Dendritic cell treated with granulocyte-macrophage colony-stimulating factor and Interleukin-4, amounts not matched to agents 40 ng/mL and 50 ng/mL, for 4 days (primary cell): ENCODE data around the gene SIGLECL1.

Experiments
- H3K27ac Mint-ChIP-seq: one replicate; pipeline ENCODE4 v1.8.0; 2022; ENCODE audit warnings: mild to moderate bottlenecking, mixed read lengths
- H3K27me3 Mint-ChIP-seq: one replicate; pipeline ENCODE4 v1.8.0; 2022; ENCODE audit warnings: mild to moderate bottlenecking, mixed read lengths
- H3K36me3 Mint-ChIP-seq: one replicate; pipeline ENCODE4 v1.8.0; 2022; ENCODE audit warnings: low read depth, mixed read lengths
- H3K4me1 Mint-ChIP-seq: one replicate; pipeline ENCODE4 v1.8.0; 2022; ENCODE audit warnings: low read depth, mixed read lengths
- H3K4me3 Mint-ChIP-seq: one replicate; pipeline ENCODE4 v1.8.0; 2022; ENCODE audit warnings: mild to moderate bottlenecking, moderate library complexity, mixed read lengths
- H3K9me3 Mint-ChIP-seq: one replicate; pipeline ENCODE4 v1.8.0; 2022; ENCODE audit warnings: mixed read lengths
- intact Hi-C: fragments of 100-400 bp; cut with micrococcal nuclease; formaldehyde crosslinking; loops from one replicate; pipeline ENCODE4 v1.15.0; 2022

SIGLECL1 gene

GRCh38 chr19:51226067-51226466 lies 24.8 kb upstream of the SIGLECL1 start:
- Mint-ChIP-seq H3K27ac (peak overlapping the region; percentile 86), H3K36me3 (peaks cover 31% of the 10 kb centered on the region), H3K9me3 (no peaks in the 10 kb centered on the region), H3K4me3 (peak overlapping the region; percentile 82), H3K27me3 (no peaks in the 10 kb centered on the region), H3K4me1 (peaks cover 74% of the 10 kb centered on the region)
- intact Hi-C loops: loop anchor here (2.0 kb wide), 1 partner anchor 17 kb away; no protein-coding TSS in a partner anchor

DNA sequence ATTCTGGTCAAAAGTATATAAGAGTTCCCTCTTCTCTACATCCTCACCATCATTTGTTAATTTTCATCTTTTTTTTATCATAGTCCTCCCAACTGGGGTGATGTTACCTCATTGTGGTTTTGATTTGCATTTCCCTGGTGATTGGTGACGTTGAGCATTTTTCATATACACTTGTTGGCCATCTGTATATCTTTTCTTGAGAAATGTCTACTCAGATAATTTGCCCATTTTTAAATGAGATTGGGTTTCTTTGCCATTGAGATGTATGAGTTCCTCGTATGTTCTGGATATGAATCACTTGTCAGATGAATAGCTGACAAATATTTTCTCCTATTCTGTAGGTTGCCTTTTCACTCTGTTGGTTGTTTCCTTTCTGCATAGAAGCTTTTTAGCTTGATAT lies 23.6 kb upstream of the SIGLECL1 start:
- H3K27ac Mint-ChIP-seq: peak overlapping the region; percentile 86
- H3K36me3 Mint-ChIP-seq: peaks cover 31% of the 10 kb centered on the region
- peak overlapping the region; percentile 39 for H3K4me3 Mint-ChIP-seq
- H3K9me3 Mint-ChIP-seq: no peaks in the 10 kb centered on the region
- H3K4me1 Mint-ChIP-seq: peaks cover 81% of the 10 kb centered on the region
- no peaks in the 10 kb centered on the region for H3K27me3 Mint-ChIP-seq
- intact Hi-C loops: loop anchor here (2.0 kb wide), 1 partner anchor 15 kb away; no protein-coding TSS in a partner anchor

DNA sequence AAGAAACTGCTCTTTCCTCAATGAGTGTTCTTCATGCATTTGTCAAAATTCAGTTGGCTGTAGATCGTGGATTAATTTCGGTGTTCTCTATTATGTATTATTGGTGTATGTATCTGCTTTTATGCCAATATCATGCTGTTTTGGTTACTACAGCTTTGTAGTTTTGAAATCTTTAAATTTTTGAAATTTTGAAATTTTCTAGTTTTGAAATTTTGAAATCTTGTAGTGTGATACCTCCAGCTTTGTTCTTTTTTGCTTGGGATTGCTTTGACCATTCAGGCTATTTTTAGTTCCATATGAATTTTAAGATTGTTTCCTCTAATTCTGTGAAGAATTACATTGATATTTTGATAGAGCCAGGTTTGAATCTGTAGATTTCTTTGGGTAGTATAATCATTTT lies 22.9 kb upstream of the SIGLECL1 start:
- Mint-ChIP-seq H3K27ac (peak overlapping the region; percentile 86), H3K4me3 (peak overlapping the region; percentile 17), H3K27me3 (no peaks in the 10 kb centered on the region), H3K4me1 (peaks cover 81% of the 10 kb centered on the region), H3K9me3 (no peaks in the 10 kb centered on the region), H3K36me3 (peaks cover 31% of the 10 kb centered on the region)
- intact Hi-C loops: loop anchor here (2.0 kb wide), 1 partner anchor 15 kb away; no protein-coding TSS in a partner anchor

DNA sequence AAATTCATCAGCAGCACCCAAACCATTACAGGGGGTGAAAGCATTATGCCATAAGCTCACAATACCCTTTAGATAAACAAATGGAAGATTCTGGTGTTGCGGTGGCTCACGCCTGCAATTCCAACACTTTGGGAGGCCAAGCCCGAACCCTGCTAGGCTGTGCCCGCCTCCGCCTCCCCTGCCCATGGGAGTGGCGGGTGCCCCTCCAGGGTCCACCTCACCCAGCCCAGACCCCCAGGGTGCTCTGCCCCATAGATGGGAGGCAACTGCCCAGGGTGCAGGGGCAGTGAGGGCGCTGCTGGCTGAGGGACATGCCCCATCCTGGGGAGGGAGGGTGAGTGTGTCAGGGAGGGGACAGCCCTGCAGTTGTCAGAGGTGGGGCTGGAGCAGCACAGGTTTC lies 10.0 kb upstream of the SIGLECL1 start:
- H3K9me3 Mint-ChIP-seq: no peaks in the 10 kb centered on the region
- H3K27me3 Mint-ChIP-seq: no peaks in the 10 kb centered on the region
- H3K36me3 Mint-ChIP-seq: no peaks in the 10 kb centered on the region
- no peak overlapping the region for H3K4me3 Mint-ChIP-seq
- intact Hi-C loops: no loop called here
- peaks cover 59% of the 10 kb centered on the region for H3K4me1 Mint-ChIP-seq
- H3K27ac Mint-ChIP-seq: no peak overlapping the region

GRCh38 chr19:51242881-51243630 lies 7.8 kb upstream of the SIGLECL1 start:
- H3K9me3 Mint-ChIP-seq: no peaks in the 10 kb centered on the region
- intact Hi-C loops: loop anchor here (2.0 kb wide), 1 partner anchor 16 kb away; no protein-coding TSS in a partner anchor

GRCh38 chr19:51246164-51246552 lies 4.7 kb upstream of the SIGLECL1 start:
- Mint-ChIP-seq H3K9me3 (peaks cover 9% of the 10 kb centered on the region), H3K4me3 (peak overlapping the region; percentile 14), H3K4me1 (peaks cover 89% of the 10 kb centered on the region), H3K27ac (peak overlapping the region; percentile 67), H3K27me3 (no peaks in the 10 kb centered on the region), H3K36me3 (no peaks in the 10 kb centered on the region)
- intact Hi-C loops: no loop called here

More at GRCh38 chr19:51242881-51243630, 7.8 kb upstream of the SIGLECL1 start:
- H3K4me3 Mint-ChIP-seq: no peak overlapping the region
- no peaks in the 10 kb centered on the region for H3K27me3 Mint-ChIP-seq
- peaks cover 77% of the 10 kb centered on the region for H3K4me1 Mint-ChIP-seq
- peak overlapping the region; percentile 21 for H3K27ac Mint-ChIP-seq
- no peaks in the 10 kb centered on the region for H3K36me3 Mint-ChIP-seq

DNA sequence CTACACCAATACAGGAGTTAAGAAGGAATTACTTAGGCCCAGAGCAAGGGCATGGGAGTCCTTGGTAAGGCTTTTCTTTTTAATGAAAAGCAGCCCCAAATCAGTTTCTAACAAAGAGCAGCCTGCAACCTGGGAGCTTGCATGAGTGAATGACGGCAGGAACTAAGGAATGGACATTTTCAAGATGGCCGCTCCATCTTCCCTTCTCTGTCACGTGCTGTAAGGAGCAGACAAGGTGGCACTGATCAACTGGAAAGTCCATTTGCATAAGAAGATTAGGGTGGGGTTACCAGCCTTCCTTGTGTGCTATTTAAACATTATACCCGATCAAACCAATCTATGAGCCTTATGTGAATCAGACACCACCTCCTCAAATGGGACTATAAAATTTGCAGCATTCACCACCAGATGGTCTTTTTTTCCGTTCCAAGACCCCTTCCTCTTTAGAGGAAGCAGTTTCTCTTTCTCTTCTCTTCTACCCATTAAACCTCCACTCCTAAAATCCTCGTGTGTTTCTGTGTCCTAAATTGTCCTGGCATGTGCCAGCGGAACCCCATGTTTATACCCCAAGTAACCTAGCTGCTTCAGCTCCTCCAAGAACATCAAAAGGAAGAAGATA lies 2.8 kb upstream of the SIGLECL1 start:
- Mint-ChIP-seq H3K27ac (no peak overlapping the region), H3K36me3 (no peaks in the 10 kb centered on the region), H3K9me3 (peaks cover 9% of the 10 kb centered on the region), H3K27me3 (no peaks in the 10 kb centered on the region), H3K4me3 (no peak overlapping the region), H3K4me1 (peaks cover 82% of the 10 kb centered on the region)
- intact Hi-C loops: no loop called here

DNA sequence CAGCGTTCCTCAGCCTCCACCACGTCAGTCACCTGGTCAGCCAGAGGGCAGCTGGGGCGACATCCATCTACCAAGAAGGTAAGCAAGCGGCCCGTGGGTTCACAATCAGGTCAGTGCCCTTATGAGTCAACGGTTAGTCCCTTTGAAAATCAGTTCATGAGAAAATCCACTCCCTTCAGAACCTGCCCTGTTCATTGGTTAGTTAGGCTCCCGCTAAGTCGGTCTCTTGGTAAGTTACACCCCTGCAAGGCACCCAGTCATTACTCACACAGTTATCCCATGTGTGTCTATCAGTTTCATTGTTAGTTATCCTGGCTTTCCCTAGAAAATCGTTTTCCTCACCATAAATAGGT lies 564 bp downstream of the SIGLECL1 start:
- Mint-ChIP-seq H3K4me1 (peaks cover 57% of the 10 kb centered on the region), H3K36me3 (no peaks in the 10 kb centered on the region), H3K27me3 (no peaks in the 10 kb centered on the region), H3K4me3 (no peak overlapping the region), H3K9me3 (peaks cover 9% of the 10 kb centered on the region), H3K27ac (no peak overlapping the region)
- intact Hi-C loops: loop anchor here (10.0 kb wide), 1 partner anchor 47 kb away; no protein-coding TSS in a partner anchor

DNA sequence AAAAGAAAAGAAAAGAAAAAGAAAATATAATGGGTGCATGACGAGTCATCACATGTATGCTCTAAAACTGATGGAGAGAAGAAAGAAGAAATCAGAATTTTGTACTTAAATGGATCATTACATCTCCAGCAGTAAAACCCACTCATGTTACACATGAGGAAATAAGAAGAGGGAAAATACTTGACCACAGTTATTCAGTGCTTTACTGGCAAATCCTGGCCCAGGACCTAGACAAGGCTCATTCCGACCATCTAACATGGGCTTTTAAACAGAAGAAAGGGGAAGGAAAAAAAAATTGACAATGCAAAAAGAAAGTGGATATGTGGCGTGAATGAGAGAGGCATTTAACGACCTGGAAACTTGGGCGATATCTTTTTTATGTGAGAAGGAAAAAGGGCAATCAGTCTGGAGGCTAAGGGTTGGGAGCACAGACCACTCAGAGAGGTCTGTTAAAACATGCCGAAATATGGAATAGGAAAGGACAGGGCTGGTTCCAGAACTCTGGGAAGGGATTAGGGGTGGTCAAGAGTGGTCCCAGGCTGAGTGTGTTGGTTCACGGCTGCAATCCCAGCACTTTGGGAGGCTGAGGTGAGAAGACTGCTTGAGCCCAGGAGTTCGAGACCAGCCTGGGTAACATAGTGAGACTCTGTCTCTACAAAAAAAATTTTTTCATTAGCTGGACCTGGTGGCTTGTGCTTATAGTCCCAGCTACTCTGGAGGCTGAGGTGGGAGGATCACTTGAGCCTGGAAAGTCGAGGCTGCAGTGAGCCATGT lies 1.6 kb downstream of the SIGLECL1 start:
- Mint-ChIP-seq H3K36me3 (no peaks in the 10 kb centered on the region), H3K4me3 (peak overlapping the region; percentile 17), H3K4me1 (peaks cover 50% of the 10 kb centered on the region), H3K27ac (peak overlapping the region; percentile 89), H3K9me3 (peaks cover 9% of the 10 kb centered on the region), H3K27me3 (no peaks in the 10 kb centered on the region)
- intact Hi-C loops: loop anchor here (10.0 kb wide), 1 partner anchor 48 kb away; no protein-coding TSS in a partner anchor

DNA sequence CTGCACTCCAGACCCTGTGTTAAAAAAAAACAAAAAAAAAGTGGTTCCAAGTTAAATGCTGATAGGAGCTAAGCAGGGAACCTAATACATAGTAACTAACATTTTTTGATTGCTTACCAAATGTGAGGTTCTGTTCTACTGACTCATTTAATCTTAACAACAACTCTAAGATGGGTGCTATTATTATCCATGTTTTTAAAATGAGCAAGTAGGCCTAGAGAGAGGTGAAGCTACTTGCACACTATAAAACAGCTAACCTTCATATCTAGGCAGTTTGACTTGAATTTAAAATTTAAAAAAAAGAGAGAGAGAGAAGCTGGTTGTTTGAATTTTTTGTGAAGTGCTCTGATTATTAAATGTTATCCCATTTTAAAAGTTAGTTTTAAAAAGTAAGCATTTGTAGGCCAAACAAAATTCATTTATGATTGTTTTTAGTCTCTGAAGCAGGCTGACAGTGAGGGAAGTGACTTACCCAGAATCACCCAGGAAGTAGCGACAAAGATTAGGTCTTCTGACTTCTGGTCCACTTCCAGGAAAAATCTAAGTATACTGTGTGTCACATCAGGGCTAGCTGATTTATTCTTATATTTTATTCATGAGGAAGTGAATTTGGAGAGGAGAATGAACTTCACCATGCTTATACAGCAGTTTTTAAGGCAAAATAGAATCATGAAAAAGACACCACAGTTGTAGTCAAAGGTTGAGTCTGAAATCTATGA lies 2.4 kb downstream of the SIGLECL1 start:
- no peaks in the 10 kb centered on the region for H3K27me3 Mint-ChIP-seq
- no peaks in the 10 kb centered on the region for H3K36me3 Mint-ChIP-seq
- peak overlapping the region; percentile 89 for H3K27ac Mint-ChIP-seq
- H3K9me3 Mint-ChIP-seq: peaks cover 9% of the 10 kb centered on the region
- H3K4me1 Mint-ChIP-seq: peaks cover 54% of the 10 kb centered on the region
- intact Hi-C loops: loop anchor here (10.0 kb wide), 1 partner anchor 48 kb away; no protein-coding TSS in a partner anchor
- H3K4me3 Mint-ChIP-seq: no peak overlapping the region

DNA sequence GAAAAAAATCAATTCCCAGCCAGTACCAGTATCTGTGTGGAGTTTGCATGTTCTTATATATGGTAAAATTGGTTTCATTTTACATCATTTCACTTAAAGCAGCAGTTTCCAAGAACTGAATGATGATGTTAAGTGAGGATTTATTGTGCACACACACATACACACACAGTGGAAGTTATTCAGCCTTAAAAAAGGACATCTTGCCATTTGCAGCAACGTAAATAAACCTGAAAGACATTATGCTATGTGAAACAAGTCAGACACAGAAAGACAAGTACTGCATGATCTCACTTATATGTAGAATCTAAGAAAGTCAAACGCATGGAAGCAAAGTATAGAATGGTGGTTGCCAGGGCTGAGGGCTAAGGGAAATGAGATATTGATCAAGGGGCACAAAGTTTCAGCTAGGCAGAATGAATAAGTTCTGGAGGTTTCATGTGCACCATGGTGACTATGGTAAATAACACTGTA lies 5.3 kb downstream of the SIGLECL1 start:
- no peak overlapping the region for H3K4me3 Mint-ChIP-seq
- H3K27me3 Mint-ChIP-seq: no peaks in the 10 kb centered on the region
- peaks cover 40% of the 10 kb centered on the region for H3K4me1 Mint-ChIP-seq
- no peaks in the 10 kb centered on the region for H3K36me3 Mint-ChIP-seq
- peaks cover under 1% of the 10 kb centered on the region for H3K9me3 Mint-ChIP-seq
- intact Hi-C loops: loop anchor here (10.0 kb wide), 1 partner anchor 51 kb away; no protein-coding TSS in a partner anchor
- H3K27ac Mint-ChIP-seq: no peak overlapping the region

- peak overlapping the region; percentile 30 for H3K27ac Mint-ChIP-seq
Observed at GRCh38 chr19:51257471-51257870, 6.6 kb downstream of the SIGLECL1 start.

More at GRCh38 chr19:51257471-51257870, 6.6 kb downstream of the SIGLECL1 start:
- Mint-ChIP-seq H3K36me3 (no peaks in the 10 kb centered on the region), H3K4me3 (no peak overlapping the region), H3K9me3 (no peaks in the 10 kb centered on the region), H3K4me1 (peaks cover 34% of the 10 kb centered on the region), H3K27me3 (peaks cover 1% of the 10 kb centered on the region)
- intact Hi-C loops: loop anchor here (10.0 kb wide), 1 partner anchor 53 kb away; no protein-coding TSS in a partner anchor
